Uterus (tissue), 2 donors: ENCODE data around the gene CTNND2.

ENCODE experiments used
- POLR2A ChIP-seq, 2 donors: fragments of 450-650 bp; IDR thresholded peaks; one replicate each; pipeline ENCODE4 v1.6.1; 2016; ENCODE audit warnings: antibody characterized with exemption in 2 of 2, mild to moderate bottlenecking in 1 of 2, moderate library complexity in 1 of 2
- TF ChIP-seq, protein P1 (sequence below), 4 experiments: fragments of 200-600 bp in 2 of 4; fragments of 450-650 bp in 2 of 4; sonication (generic) in 2 of 4; IDR thresholded peaks; one replicate each; pipeline ENCODE4 v1.5.1; 2016 to 2019; ENCODE audit warnings: antibody characterized with exemption in 4 of 4, mild to moderate bottlenecking in 2 of 4, moderate library complexity in 1 of 4

DNA sequence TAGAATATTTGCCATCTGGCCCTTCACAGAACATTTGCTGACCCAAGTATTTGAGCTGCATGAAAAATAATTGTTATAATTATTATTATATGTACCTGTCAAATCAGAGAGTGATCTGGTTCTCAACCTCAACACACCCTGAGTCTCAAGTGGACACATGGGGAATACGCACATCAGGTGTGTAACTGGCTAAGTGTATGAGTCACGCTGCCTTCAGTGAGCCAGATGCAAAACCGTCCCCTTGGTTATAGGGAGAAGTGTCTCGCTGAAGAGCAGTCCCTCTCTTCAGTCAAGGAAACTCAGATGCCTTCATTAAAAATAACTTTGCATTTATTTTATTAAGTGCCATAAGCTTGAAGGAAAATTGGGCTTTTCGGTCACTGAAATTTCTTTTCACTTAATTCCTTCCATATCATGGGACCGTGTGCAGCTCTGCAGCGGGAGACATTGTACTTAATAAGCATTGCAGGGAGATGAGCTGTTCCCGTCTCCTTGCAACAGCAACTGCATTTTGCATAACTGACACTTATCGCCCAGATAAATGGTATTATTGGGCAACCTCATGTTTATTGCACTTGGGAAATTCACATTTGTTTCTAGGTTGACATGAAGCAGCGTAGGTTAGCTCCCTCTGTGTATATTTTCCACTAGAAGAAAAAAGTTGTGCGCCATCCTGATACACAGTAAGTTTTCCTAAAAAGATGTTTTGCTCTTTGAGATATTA lies 630.9 kb downstream of the CTNND2 start:
- TF ChIP-seq, protein P1, sequence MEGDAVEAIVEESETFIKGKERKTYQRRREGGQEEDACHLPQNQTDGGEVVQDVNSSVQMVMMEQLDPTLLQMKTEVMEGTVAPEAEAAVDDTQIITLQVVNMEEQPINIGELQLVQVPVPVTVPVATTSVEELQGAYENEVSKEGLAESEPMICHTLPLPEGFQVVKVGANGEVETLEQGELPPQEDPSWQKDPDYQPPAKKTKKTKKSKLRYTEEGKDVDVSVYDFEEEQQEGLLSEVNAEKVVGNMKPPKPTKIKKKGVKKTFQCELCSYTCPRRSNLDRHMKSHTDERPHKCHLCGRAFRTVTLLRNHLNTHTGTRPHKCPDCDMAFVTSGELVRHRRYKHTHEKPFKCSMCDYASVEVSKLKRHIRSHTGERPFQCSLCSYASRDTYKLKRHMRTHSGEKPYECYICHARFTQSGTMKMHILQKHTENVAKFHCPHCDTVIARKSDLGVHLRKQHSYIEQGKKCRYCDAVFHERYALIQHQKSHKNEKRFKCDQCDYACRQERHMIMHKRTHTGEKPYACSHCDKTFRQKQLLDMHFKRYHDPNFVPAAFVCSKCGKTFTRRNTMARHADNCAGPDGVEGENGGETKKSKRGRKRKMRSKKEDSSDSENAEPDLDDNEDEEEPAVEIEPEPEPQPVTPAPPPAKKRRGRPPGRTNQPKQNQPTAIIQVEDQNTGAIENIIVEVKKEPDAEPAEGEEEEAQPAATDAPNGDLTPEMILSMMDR (IDR thresholded peaks at IDR 0.05), result no peak
- TF ChIP-seq POLR2A (IDR thresholded peaks at IDR 0.05), result no peak
